Karpas-422 (cell line): Measurements from ENCODE around the gene IL6. TPM values are rescaled to one million over a fixed set of nuclear protein-coding genes. Genes with fewer than 3 reads are reported as not detected.
"Not testable (repeated sequence)": the region's sequence is repeated elsewhere in the genome, so short reads cannot be mapped to it uniquely, and the experiment has no call there.

Source experiments
- DNase-seq: peaks from one replicate; pipeline ENCODE4 v3.0.0-alpha.2; 2015
- H2AFZ ChIP-seq: fragments of 200-600 bp; sonication (generic); 2 replicates; pipeline ENCODE4 v1.6.1; 2014; ENCODE audit warnings: antibody characterized with exemption, low read length, mixed read lengths
- H3K27ac ChIP-seq: fragments of 200-600 bp; sonication (generic); 2 replicates; pipeline ENCODE4 v1.5.1; 2014; ENCODE audit warnings: mild to moderate bottlenecking, low read length, moderate library complexity
- H3K27me3 ChIP-seq: fragments of 200-600 bp; sonication (generic); 2 replicates; pipeline ENCODE4 v1.6.1; 2014; ENCODE audit warnings: low read length, mixed read lengths
- H3K36me3 ChIP-seq: fragments of 200-600 bp; sonication (generic); 2 replicates; pipeline ENCODE4 v1.6.1; 2014; ENCODE audit warnings: low read length, mixed read lengths; ENCODE audit not compliant: insufficient read depth
- H3K4me1 ChIP-seq: fragments of 200-600 bp; sonication (generic); 2 replicates; pipeline ENCODE4 v1.6.1; 2014; ENCODE audit warnings: mild to moderate bottlenecking, low read length, mixed read lengths
- H3K4me2 ChIP-seq: fragments of 200-600 bp; sonication (generic); 2 replicates; pipeline ENCODE4 v1.6.1; 2014; ENCODE audit warnings: low read length, low read depth, mild to moderate bottlenecking; ENCODE audit not compliant: poor library complexity, severe bottlenecking
- H3K4me3 ChIP-seq: fragments of 200-600 bp; sonication (generic); 2 replicates; pipeline ENCODE4 v1.5.1; 2014; ENCODE audit warnings: mild to moderate bottlenecking, antibody characterized with exemption, low read length, mixed read lengths
- H3K79me2 ChIP-seq: fragments of 200-600 bp; sonication (generic); 2 replicates; pipeline ENCODE4 v1.6.1; 2014; ENCODE audit warnings: mild to moderate bottlenecking, low read length, mixed read lengths
- H3K9ac ChIP-seq: fragments of 200-600 bp; sonication (generic); 2 replicates; pipeline ENCODE4 v1.6.0; 2014; ENCODE audit warnings: low read length
- H3K9me2 ChIP-seq: fragments of 200-600 bp; sonication (generic), shearing (Covaris generic); replicated peaks from 2 replicates; pipeline ENCODE4 v1.6.0; 2014; ENCODE audit warnings: mild to moderate bottlenecking, low read length, moderate library complexity; ENCODE audit not compliant: insufficient read depth
- H3K9me3 ChIP-seq: fragments of 300-700, 200-600 bp; sonication (generic); 2 replicates; pipeline ENCODE4 v1.6.1; 2014; ENCODE audit warnings: low read length, mixed read lengths
- H4K20me1 ChIP-seq: fragments of 200-600 bp; sonication (generic); 2 replicates; pipeline ENCODE4 v1.6.1; 2014; ENCODE audit warnings: mild to moderate bottlenecking, antibody characterized with exemption, low read length, low read depth; ENCODE audit not compliant: insufficient read depth
- total RNA-seq: library from RNA; depleted of rRNA; stranded (reverse); fragments of >200 nt; shearing (Covaris generic); gene quantifications from 2 replicates; pipeline ENCODE4 v1.2.3, GENCODE V29; 2014; ENCODE audit warnings: low replicate concordance

IL6 gene
- total RNA-seq, 1 experiment from 2014 or later, result not detected

- not testable (repeated sequence) for DNase-seq, H3K36me3 ChIP-seq, H3K9me3 ChIP-seq, H3K27ac ChIP-seq, H3K27me3 ChIP-seq, H3K9me2 ChIP-seq, H3K4me2 ChIP-seq, H3K9ac ChIP-seq, H3K4me3 ChIP-seq, H2AFZ ChIP-seq, H3K79me2 ChIP-seq, H4K20me1 ChIP-seq
- peaks cover 14% of the 10 kb centered on the region for H3K4me1 ChIP-seq
Observed at GRCh38 chr7:22708677-22709061, 18.3 kb upstream of the IL6 start.

- H3K27me3 ChIP-seq, H3K79me2 ChIP-seq, H3K9me3 ChIP-seq, H3K9ac ChIP-seq, H3K36me3 ChIP-seq, H3K9me2 ChIP-seq, H3K27ac ChIP-seq, H4K20me1 ChIP-seq, H2AFZ ChIP-seq: not testable (repeated sequence)
- Histone ChIP-seq H3K4me1 (peaks cover 14% of the 10 kb centered on the region), H3K4me3 (peak overlapping the region; percentile 40; the same call in 1 of the 2 replicates), H3K4me2 (peak overlapping the region; percentile 49)
- peak; percentile 29 for DNase-seq
Observed at GRCh38 chr7:22709062-22709829, 17.8 kb upstream of the IL6 start.

GRCh38 chr7:22709857-22710256, 17.1 kb upstream of the IL6 start:
- Histone ChIP-seq H4K20me1 (no peaks in the 10 kb centered on the region; the same call in 1 of the 2 replicates), H3K4me2 (peak overlapping the region; percentile 49), H3K4me3 (peak overlapping the region; percentile 40; the same call in 1 of the 2 replicates), H3K4me1 (peaks cover 14% of the 10 kb centered on the region), H3K9me2 (no peaks in the 10 kb centered on the region), H3K9ac (no peak overlapping the region), H3K36me3 (no peaks in the 10 kb centered on the region), H3K9me3 (no peaks in the 10 kb centered on the region), H3K27me3 (no peaks in the 10 kb centered on the region), H2AFZ (no peak overlapping the region), H3K27ac (no peak overlapping the region), H3K79me2 (no peaks in the 10 kb centered on the region)
- DNase-seq, result peak; percentile 71

- no peak overlapping the region for H2AFZ ChIP-seq
- no peaks in the 10 kb centered on the region; the same call in 1 of the 2 replicates for H4K20me1 ChIP-seq
- H3K4me2 ChIP-seq, result no peak overlapping the region
- no peaks in the 10 kb centered on the region for H3K27me3 ChIP-seq
- H3K36me3 ChIP-seq, result no peaks in the 10 kb centered on the region
- H3K4me3 ChIP-seq, result no peak overlapping the region
- no peak overlapping the region for H3K27ac ChIP-seq
- peaks cover 14% of the 10 kb centered on the region for H3K4me1 ChIP-seq
- H3K9me3 ChIP-seq, result no peaks in the 10 kb centered on the region
- peak; percentile 32 for DNase-seq
- H3K9ac ChIP-seq, result no peak overlapping the region
- no peaks in the 10 kb centered on the region for H3K79me2 ChIP-seq
- no peaks in the 10 kb centered on the region for H3K9me2 ChIP-seq
Observed at GRCh38 chr7:22712999-22713398, 14.0 kb upstream of the IL6 start.

- Histone ChIP-seq H3K27ac (no peak overlapping the region), H3K4me2 (no peak overlapping the region), H3K9me3 (no peaks in the 10 kb centered on the region), H3K79me2 (no peaks in the 10 kb centered on the region), H3K36me3 (no peaks in the 10 kb centered on the region), H3K4me1 (peaks cover 14% of the 10 kb centered on the region), H2AFZ (no peak overlapping the region), H4K20me1 (no peaks in the 10 kb centered on the region; the same call in 1 of the 2 replicates), H3K9ac (no peak overlapping the region), H3K9me2 (no peaks in the 10 kb centered on the region), H3K27me3 (no peaks in the 10 kb centered on the region), H3K4me3 (no peak overlapping the region)
- DNase-seq, result peak; percentile 4
Observed at GRCh38 chr7:22713463-22713862, 13.5 kb upstream of the IL6 start.

- no peak overlapping the region for H3K27ac ChIP-seq
- DNase-seq, result peak; percentile 14
- H3K4me2 ChIP-seq, result no peak overlapping the region
- H3K4me3 ChIP-seq, result no peak overlapping the region
- H4K20me1 ChIP-seq, result no peaks in the 10 kb centered on the region
- H3K9me2 ChIP-seq, result no peaks in the 10 kb centered on the region
- H3K9me3 ChIP-seq, result no peaks in the 10 kb centered on the region
- H3K27me3 ChIP-seq, result no peaks in the 10 kb centered on the region
- H3K4me1 ChIP-seq, result no peaks in the 10 kb centered on the region
- H3K36me3 ChIP-seq, result no peaks in the 10 kb centered on the region
- no peak overlapping the region for H2AFZ ChIP-seq
- H3K79me2 ChIP-seq, result no peaks in the 10 kb centered on the region
- H3K9ac ChIP-seq, result no peak overlapping the region
Observed at GRCh38 chr7:22715969-22716368, 11.0 kb upstream of the IL6 start.

GRCh38 chr7:22717760-22718159, 9.2 kb upstream of the IL6 start:
- H4K20me1 ChIP-seq, result no peaks in the 10 kb centered on the region
- no peaks in the 10 kb centered on the region for H3K79me2 ChIP-seq
- no peaks in the 10 kb centered on the region for H3K9me3 ChIP-seq
- peak; percentile 4 for DNase-seq
- H3K9ac ChIP-seq, result no peak overlapping the region
- H3K27ac ChIP-seq, result no peak overlapping the region
- no peak overlapping the region for H3K4me2 ChIP-seq
- H3K27me3 ChIP-seq, result no peaks in the 10 kb centered on the region
- H3K4me3 ChIP-seq, result no peak overlapping the region
- H3K9me2 ChIP-seq, result no peaks in the 10 kb centered on the region
- no peaks in the 10 kb centered on the region for H3K36me3 ChIP-seq
- H2AFZ ChIP-seq, result no peak overlapping the region
- no peaks in the 10 kb centered on the region for H3K4me1 ChIP-seq

- H3K4me1 ChIP-seq, result no peaks in the 10 kb centered on the region
- no peak overlapping the region for H3K4me2 ChIP-seq
- H4K20me1 ChIP-seq, result no peaks in the 10 kb centered on the region
- no peaks in the 10 kb centered on the region for H3K9me3 ChIP-seq
- H3K27ac ChIP-seq, result no peak overlapping the region
- H3K36me3 ChIP-seq, result no peaks in the 10 kb centered on the region
- no peak overlapping the region for H2AFZ ChIP-seq
- no peaks in the 10 kb centered on the region for H3K9me2 ChIP-seq
- no peaks in the 10 kb centered on the region for H3K27me3 ChIP-seq
- no peaks in the 10 kb centered on the region for H3K79me2 ChIP-seq
- H3K4me3 ChIP-seq, result no peak overlapping the region
- DNase-seq, result peak; percentile 2
- no peak overlapping the region for H3K9ac ChIP-seq
Observed at GRCh38 chr7:22718200-22718711, 8.7 kb upstream of the IL6 start.
